HCT116 (cell line): Measurements from ENCODE around the gene KCTD2. TPM values are rescaled to one million over a fixed set of nuclear protein-coding genes. Genes with fewer than 3 reads are reported as not detected.

Source experiments
- ATAC-seq: fragments of 200-7000 bp; cut with Tn5 transposase; 2 replicates; pipeline ENCODE4 v1.9.1; 2020; ENCODE audit warnings: mild to moderate bottlenecking, moderate library complexity
- BruUV-seq: library from RNA; stranded (reverse); fragments of 400-500 nt; replicated peaks from 2 replicates; lab custom pipeline; 2021; lab: Mats Ljungman, UMichigan
- CTCF ChIA-PET: fragments of 300-600 bp; sonication (Branson Sonifier 250); formaldehyde crosslinking; loops from one replicate; lab custom pipeline; 2021; ENCODE audit warnings: antibody characterized with exemption; lab: Charles Lee
- POLR2A ChIA-PET: fragments of 300-600, 350-600 bp; sonication (Branson Sonifier 250); formaldehyde crosslinking; loops from one replicate; lab custom pipeline; 2021; ENCODE audit warnings: antibody characterized with exemption; lab: Charles Lee
- RAD21 ChIA-PET, 2 experiments: fragments of 300-600 bp; sonication (Branson Sonifier 250); formaldehyde crosslinking; loops; one replicate each; lab custom pipeline; 2023; ENCODE audit warnings: low total read pairs in 2 of 2; ENCODE audit not compliant: uncharacterized antibody in 2 of 2, unreplicated experiment in 2 of 2, low non-redundant PET in 1 of 2; lab: Charles Lee
- DNase-seq: peaks from one replicate; pipeline ENCODE4 v3.0.0-alpha.2; 2010; ENCODE audit warnings: low read depth, low spot score
- H2AFZ ChIP-seq: fragments of 200-600 bp; shearing (Covaris generic), sonication (generic); 2 replicates; pipeline ENCODE4 v1.6.1; 2017; ENCODE audit warnings: low read depth, mixed run types, mixed read lengths, antibody characterized with exemption, low read length; ENCODE audit not compliant: poor library complexity, severe bottlenecking
- H3K27ac ChIP-seq: 2 replicates; pipeline ENCODE4 v1.5.1; 2012; ENCODE audit warnings: low read depth, low read length
- H3K27me3 ChIP-seq: fragments of 200-600 bp; sonication (generic); 2 replicates; pipeline ENCODE4 v1.6.1; 2016; ENCODE audit warnings: mixed run types, low read length, mixed read lengths; ENCODE audit not compliant: insufficient read depth
- H3K36me3 ChIP-seq, 2 experiments: fragments of 200-500 bp in 1 of 2; fragments of 200-600 bp in 1 of 2; sonication (Bioruptor generic) in 1 of 2; sonication (generic) in 1 of 2; 2 replicates each; pipeline versions ENCODE4 v1.5.1 to v1.6.1; 2014 to 2016; ENCODE audit warnings: low read length in 2 of 2, inconsistent platforms in 1 of 2, mixed read lengths in 1 of 2, mixed run types in 1 of 2; ENCODE audit not compliant: insufficient read depth in 2 of 2, control insufficient read depth in 1 of 2
- H3K4me1 ChIP-seq, 2 experiments: fragments of 200-600 bp in 1 of 2; sonication (generic) in 1 of 2; 2 replicates each; pipeline versions ENCODE4 v1.5.1 to v1.6.1; 2012 to 2017; ENCODE audit warnings: low read length in 2 of 2, inconsistent platforms in 1 of 2, mild to moderate bottlenecking in 1 of 2, mixed read lengths in 1 of 2, mixed run types in 1 of 2, moderate library complexity in 1 of 2; ENCODE audit not compliant: insufficient read depth in 2 of 2, control insufficient read depth in 1 of 2
- H3K4me2 ChIP-seq: fragments of 200-600 bp; sonication (generic); 2 replicates; pipeline ENCODE4 v1.6.1; 2017; ENCODE audit warnings: mixed run types, low read length, mixed read lengths
- H3K4me3 ChIP-seq, 2 experiments: fragments of 200-600 bp in 1 of 2; sonication (generic) in 1 of 2; replicated peaks in 1 of 2; 2 replicates each; pipeline ENCODE4 v1.5.1; 2011 to 2016; ENCODE audit warnings: low read length in 2 of 2, control low read depth in 1 of 2, low read depth in 1 of 2, mild to moderate bottlenecking in 1 of 2, mixed read lengths in 1 of 2, mixed run types in 1 of 2
- H3K79me2 ChIP-seq: fragments of 200-600 bp; sonication (generic); 2 replicates; pipeline ENCODE4 v1.6.1; 2017; ENCODE audit warnings: mild to moderate bottlenecking, mixed run types, low read length, moderate library complexity, mixed read lengths; ENCODE audit not compliant: insufficient read depth
- H3K9ac ChIP-seq: fragments of 200-600 bp; sonication (generic); 2 replicates; pipeline ENCODE4 v1.6.1; 2016; ENCODE audit warnings: low read length, mixed read lengths
- H3K9me2 ChIP-seq: fragments of 200-600 bp; sonication (generic), shearing (Covaris generic); 2 replicates; pipeline ENCODE4 v1.6.1; 2017; ENCODE audit warnings: mixed run types, mild to moderate bottlenecking, moderate library complexity; ENCODE audit not compliant: insufficient read depth
- H3K9me3 ChIP-seq, 2 experiments: fragments of 200-500 bp in 1 of 2; fragments of 200-600 bp in 1 of 2; sonication (Bioruptor generic) in 1 of 2; sonication (generic) in 1 of 2; 2 replicates each; pipeline ENCODE4 v1.6.1; 2014 to 2017; ENCODE audit warnings: low read length in 2 of 2, mixed read lengths in 2 of 2, inconsistent platforms in 1 of 2, low read depth in 1 of 2, mild to moderate bottlenecking in 1 of 2, mixed run types in 1 of 2, moderate library complexity in 1 of 2; ENCODE audit not compliant: control insufficient read depth in 1 of 2, insufficient read depth in 1 of 2
- H4K20me1 ChIP-seq: fragments of 200-600 bp; sonication (generic), shearing (Covaris generic); 2 replicates; pipeline ENCODE4 v1.6.1; 2017; ENCODE audit warnings: mixed run types, mild to moderate bottlenecking, moderate library complexity; ENCODE audit not compliant: insufficient read depth
- FOSL1 ChIP-seq: IDR thresholded peaks from 2 replicates; pipeline ENCODE4 v1.6.1; 2012; ENCODE audit warnings: low read depth
- POLR2A ChIP-seq: IDR thresholded peaks from 2 replicates; pipeline ENCODE4 v1.7.0; 2011; ENCODE audit warnings: borderline replicate concordance; ENCODE audit not compliant: insufficient read depth, insufficient read length; ENCODE audit errors: extremely low read depth
- SRF ChIP-seq: IDR thresholded peaks from 2 replicates; pipeline ENCODE4 v1.6.1; 2012; ENCODE audit warnings: low read depth
- TCF7L2 ChIP-seq: IDR thresholded peaks from 2 replicates; pipeline ENCODE4 v1.7.0; 2011; ENCODE audit warnings: borderline replicate concordance, inconsistent platforms; ENCODE audit not compliant: insufficient read depth, insufficient read length; ENCODE audit errors: extremely low read depth
- intact Hi-C: fragments of 100-400 bp; cut with micrococcal nuclease; formaldehyde crosslinking; loops from 2 replicates; pipeline ENCODE4 v1.10.0; 2022
- total RNA-seq: library from RNA; stranded (reverse); gene quantifications from one replicate; pipeline ENCODE4 v1.2.1, GENCODE V29; 2021; ENCODE audit not compliant: unreplicated experiment

KCTD2 gene
- total RNA-seq, 1 experiment from 2014 or later = 23.3 TPM

- TF ChIP-seq SRF (no peak), TCF7L2 (no peak), POLR2A (no peak)
- TF ChIP-seq, all 23 proteins: peak for 0
These were observed 37.1 kb downstream of the KCTD2 start (continued) for GRCh38 chr17:75084039-75084660.

- intact Hi-C loops = loop anchor here (1.0 kb wide), 1 partner anchor 10 kb away; no protein-coding TSS in a partner anchor
- Histone ChIP-seq H3K9me3 (no peaks in the 10 kb centered on the region), H4K20me1 (no peaks in the 10 kb centered on the region), H3K27ac (peak overlapping the region; percentile 99), H3K4me2 (peak overlapping the region; percentile 92), H3K4me1 (peaks cover 75 to 88% of the 10 kb centered on the region in 2 experiments), H3K9me2 (no peaks in the 10 kb centered on the region), H3K36me3 (no peaks in the 10 kb centered on the region; a peak in 1 of 4 replicates), H3K9ac (peak overlapping the region; percentile 97), H3K79me2 (peaks cover 37% of the 10 kb centered on the region), H2AFZ (no peak overlapping the region), H3K27me3 (no peaks in the 10 kb centered on the region), H3K4me3 (peak overlapping the region; percentile 76 to 83)
- ChIA-PET POLR2A (interaction anchor here (0.7 to 2.1 kb wide), 10 partner anchors 8 to 184 kb away, joined by 3 to 15 read pairs (median 6); partner anchors contain the start of gene MIF4GD), CTCF (interaction anchor here (0.6 to 2.6 kb wide), 7 partner anchors 8 to 125 kb away, joined by 3 to 12 read pairs (median 5); partner anchors contain the start of gene NT5C), RAD21 (interaction anchor here in 1 of 2 experiments (1.1 kb wide), 1 partner anchor 8 kb away, joined by 3 read pairs; no protein-coding TSS in a partner anchor)
- TSS peak; percentile 73 for BruUV-seq
- ATAC-seq (peak; percentile 10), DNase-seq (no peak)
- TF ChIP-seq TCF7L2 = peak; percentile 63
- TF ChIP-seq FOSL1 = no peak
These were observed 39.6 kb downstream of the KCTD2 start for GRCh38 chr17:75086496-75087181.
